ENCODE results near the gene MKLN1. TPM values are rescaled to one million over a fixed set of nuclear protein-coding genes. Genes with fewer than 3 reads are reported as not detected.

Gene MKLN1
- total RNA-seq, 2 donors from 2014 or later: 27.4 to 28.5 TPM

- Histone ChIP-seq H3K36me3 (peaks cover 4% of the 10 kb centered on the region), H3K27ac (no peak overlapping the region), H3K9me3 (no peaks in the 10 kb centered on the region), H3K27me3 (no peaks in the 10 kb centered on the region), H3K4me3 (no peak overlapping the region), H3K4me1 (peaks cover 0 to 11% of the 10 kb centered on the region in 2 donors)
- no peak for DNase-seq (ENCODE audit: low spot score)
- TF ChIP-seq, protein P1, sequence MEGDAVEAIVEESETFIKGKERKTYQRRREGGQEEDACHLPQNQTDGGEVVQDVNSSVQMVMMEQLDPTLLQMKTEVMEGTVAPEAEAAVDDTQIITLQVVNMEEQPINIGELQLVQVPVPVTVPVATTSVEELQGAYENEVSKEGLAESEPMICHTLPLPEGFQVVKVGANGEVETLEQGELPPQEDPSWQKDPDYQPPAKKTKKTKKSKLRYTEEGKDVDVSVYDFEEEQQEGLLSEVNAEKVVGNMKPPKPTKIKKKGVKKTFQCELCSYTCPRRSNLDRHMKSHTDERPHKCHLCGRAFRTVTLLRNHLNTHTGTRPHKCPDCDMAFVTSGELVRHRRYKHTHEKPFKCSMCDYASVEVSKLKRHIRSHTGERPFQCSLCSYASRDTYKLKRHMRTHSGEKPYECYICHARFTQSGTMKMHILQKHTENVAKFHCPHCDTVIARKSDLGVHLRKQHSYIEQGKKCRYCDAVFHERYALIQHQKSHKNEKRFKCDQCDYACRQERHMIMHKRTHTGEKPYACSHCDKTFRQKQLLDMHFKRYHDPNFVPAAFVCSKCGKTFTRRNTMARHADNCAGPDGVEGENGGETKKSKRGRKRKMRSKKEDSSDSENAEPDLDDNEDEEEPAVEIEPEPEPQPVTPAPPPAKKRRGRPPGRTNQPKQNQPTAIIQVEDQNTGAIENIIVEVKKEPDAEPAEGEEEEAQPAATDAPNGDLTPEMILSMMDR (IDR thresholded peaks at IDR 0.05): no peak
Observed at GRCh38 chr7:131493581-131493980, 165.9 kb downstream of the MKLN1 start.

- Histone ChIP-seq H3K4me1 (peaks cover 0 to 11% of the 10 kb centered on the region in 2 donors), H3K4me3 (no peak overlapping the region), H3K9me3 (no peaks in the 10 kb centered on the region), H3K27ac (no peak overlapping the region), H3K27me3 (no peaks in the 10 kb centered on the region), H3K36me3 (peaks cover 4% of the 10 kb centered on the region)
- TF ChIP-seq, protein P1 (IDR thresholded peaks at IDR 0.05): no peak
- no peak for DNase-seq (ENCODE audit: low spot score)
Observed at GRCh38 chr7:131494182-131494581, 166.5 kb downstream of the MKLN1 start.

GRCh38 chr7:131495669-131496498 lies 168.2 kb downstream of the MKLN1 start:
- Histone ChIP-seq H3K27ac (no peak overlapping the region), H3K4me3 (no peak overlapping the region), H3K9me3 (no peaks in the 10 kb centered on the region), H3K4me1 (peaks cover 0 to 11% of the 10 kb centered on the region in 2 donors), H3K27me3 (no peaks in the 10 kb centered on the region), H3K36me3 (peaks cover 4% of the 10 kb centered on the region)
- TF ChIP-seq, protein P1 (IDR thresholded peaks at IDR 0.05): no peak
- DNase-seq (ENCODE audit: low spot score): no peak

- Histone ChIP-seq H3K27ac (peak overlapping the region in 1 of 2 donors; percentile 54), H3K4me3 (no peak overlapping the region), H3K4me1 (peaks cover 0 to 22% of the 10 kb centered on the region in 2 donors), H3K27me3 (no peaks in the 10 kb centered on the region), H3K36me3 (peaks cover 4% of the 10 kb centered on the region), H3K9me3 (no peaks in the 10 kb centered on the region)
- DNase-seq (ENCODE audit: low spot score): no peak
- TF ChIP-seq, protein P1 (IDR thresholded peaks at IDR 0.05): no peak
Observed at GRCh38 chr7:131497454-131497853, 169.8 kb downstream of the MKLN1 start.

GRCh38 chr7:131498237-131498885 lies 170.7 kb downstream of the MKLN1 start:
- no peaks in the 10 kb centered on the region for H3K27me3 ChIP-seq
- DNase-seq (ENCODE audit: low spot score): no peak
- H3K36me3 ChIP-seq: peaks cover 4% of the 10 kb centered on the region
- H3K9me3 ChIP-seq: no peaks in the 10 kb centered on the region
- no peak overlapping the region for H3K4me3 ChIP-seq
- TF ChIP-seq, protein P1 (IDR thresholded peaks at IDR 0.05): no peak
- H3K27ac ChIP-seq: peak overlapping the region in 1 of 2 donors; percentile 54
- peaks cover 0 to 31% of the 10 kb centered on the region in 2 donors for H3K4me1 ChIP-seq
